Stromal cell of bone marrow (primary cell): ENCODE results near the gene FCRL6.
A peak's percentile ranks its signal among the peaks of the same experiment; 100 is the strongest.

Source experiments
- DNase-seq: peaks from one replicate; pipeline ENCODE4 v3.0.0-alpha.2; 2012; ENCODE audit warnings: low read depth

Gene FCRL6

GRCh38 chr1:159835356-159835755 lies 33.2 kb downstream of the FCRL6 start:
- DNase-seq = no peak

GRCh38 chr1:159835862-159836525 lies 33.8 kb downstream of the FCRL6 start:
- DNase-seq = no peak

GRCh38 chr1:159838715-159839114 lies 36.6 kb downstream of the FCRL6 start:
- no peak for DNase-seq

- DNase-seq = no peak
Observed at GRCh38 chr1:159839116-159839849, 37.1 kb downstream of the FCRL6 start.

GRCh38 chr1:159841749-159842148 lies 39.6 kb downstream of the FCRL6 start:
- DNase-seq = no peak

GRCh38 chr1:159843459-159843858 lies 41.3 kb downstream of the FCRL6 start:
- DNase-seq = no peak

- DNase-seq = no peak
Observed at GRCh38 chr1:159845751-159846629, 43.8 kb downstream of the FCRL6 start.

- DNase-seq = no peak
Observed at GRCh38 chr1:159847231-159847630, 45.1 kb downstream of the FCRL6 start.

- DNase-seq = no peak
Observed at GRCh38 chr1:159848326-159848725, 46.2 kb downstream of the FCRL6 start.

- no peak for DNase-seq
Observed at GRCh38 chr1:159849626-159850366, 47.6 kb downstream of the FCRL6 start.

GRCh38 chr1:159851407-159851806 lies 49.2 kb downstream of the FCRL6 start:
- DNase-seq = no peak

GRCh38 chr1:159853417-159854115 lies 51.4 kb downstream of the FCRL6 start:
- no peak for DNase-seq

- peak; percentile 24 for DNase-seq
Observed at GRCh38 chr1:159854116-159854692, 52.0 kb downstream of the FCRL6 start.

GRCh38 chr1:159854693-159855192 lies 52.6 kb downstream of the FCRL6 start:
- peak; percentile 63 for DNase-seq

GRCh38 chr1:159855709-159856108 lies 53.5 kb downstream of the FCRL6 start:
- DNase-seq = no peak

GRCh38 chr1:159856576-159856975 lies 54.4 kb downstream of the FCRL6 start:
- DNase-seq = no peak

- no peak for DNase-seq
Observed at GRCh38 chr1:159857889-159858288, 55.7 kb downstream of the FCRL6 start.

GRCh38 chr1:159859767-159860322 lies 57.7 kb downstream of the FCRL6 start:
- no peak for DNase-seq

- no peak for DNase-seq
Observed at GRCh38 chr1:159860456-159860855, 58.3 kb downstream of the FCRL6 start.

GRCh38 chr1:159861218-159861617 lies 59.1 kb downstream of the FCRL6 start:
- no peak for DNase-seq
